CD4-positive, CD25-positive, alpha-beta regulatory T cell (primary cell): ENCODE results near the gene RBM19. TPM values are rescaled to one million over a fixed set of nuclear protein-coding genes. Genes with fewer than 3 reads are reported as not detected.
A peak's percentile ranks its signal among the peaks of the same experiment; 100 is the strongest.

Source experiments
- ATAC-seq, 2 donors: fragments of 150-1000 bp; cut with Tn5 transposase; one replicate each; pipeline ENCODE4 v1.10.0; 2021; ENCODE audit warnings: low read depth in 2 of 2, moderate number of reproducible peaks in 2 of 2, moderate library complexity in 1 of 2
- DNase-seq, 3 donors: peaks; one replicate each; pipeline versions ENCODE4 v3.0.0 to v3.0.0-alpha.2; 2012 to 2022; ENCODE audit warnings: mixed read lengths in 1 of 3
- H3K27ac ChIP-seq: one replicate; pipeline ENCODE4 v1.7.0; 2013; ENCODE audit warnings: mild to moderate bottlenecking, low read length; ENCODE audit not compliant: insufficient read depth, poor library complexity, severe bottlenecking
- H3K27me3 ChIP-seq: one replicate; pipeline ENCODE4 v1.7.0; 2013; ENCODE audit warnings: low read length; ENCODE audit not compliant: control insufficient read depth, insufficient read depth
- H3K36me3 ChIP-seq: one replicate; pipeline ENCODE4 v1.7.0; 2013; ENCODE audit warnings: mild to moderate bottlenecking, low read length, moderate library complexity; ENCODE audit not compliant: control insufficient read depth, insufficient read depth
- H3K4me1 ChIP-seq: 2 replicates; pipeline ENCODE4 v1.7.0; 2013; ENCODE audit warnings: mild to moderate bottlenecking, low read length; ENCODE audit not compliant: insufficient read depth, control insufficient read depth, poor library complexity, severe bottlenecking
- H3K4me3 ChIP-seq: one replicate; pipeline ENCODE4 v1.7.0; 2013; ENCODE audit warnings: low read depth, mild to moderate bottlenecking, low read length, moderate library complexity
- H3K9me3 ChIP-seq, 2 experiments: 1 replicate in 1 of 2; 2 replicates in 1 of 2; pipeline ENCODE4 v1.7.0; 2013; ENCODE audit warnings: low read length in 2 of 2, mild to moderate bottlenecking in 1 of 2, moderate library complexity in 1 of 2; ENCODE audit not compliant: control insufficient read depth in 2 of 2
- H3K27ac Mint-ChIP-seq, 3 donors: one replicate each; pipeline ENCODE4 v1.8.0; 2020 to 2022; ENCODE audit warnings: mild to moderate bottlenecking in 3 of 3, mixed read lengths in 3 of 3, moderate library complexity in 2 of 3
- H3K27me3 Mint-ChIP-seq: one replicate; pipeline ENCODE4 v1.8.0; 2022; ENCODE audit warnings: mild to moderate bottlenecking, mixed read lengths
- H3K36me3 Mint-ChIP-seq: one replicate; pipeline ENCODE4 v1.8.0; 2020; ENCODE audit warnings: mixed read lengths
- H3K4me1 Mint-ChIP-seq, 4 donors: one replicate each; pipeline ENCODE4 v1.8.0; 2020 to 2022; ENCODE audit warnings: mixed read lengths in 4 of 4, mild to moderate bottlenecking in 1 of 4
- H3K4me3 Mint-ChIP-seq, 4 donors: one replicate each; pipeline ENCODE4 v1.8.0; 2020 to 2022; ENCODE audit warnings: mild to moderate bottlenecking in 4 of 4, mixed read lengths in 4 of 4, moderate library complexity in 3 of 4
- H3K9me3 Mint-ChIP-seq, 7 donors: one replicate each; pipeline ENCODE4 v1.8.0; 2020 to 2022; ENCODE audit warnings: mixed read lengths in 7 of 7, mild to moderate bottlenecking in 3 of 7, moderate library complexity in 2 of 7
- polyA plus RNA-seq, 4 donors: library from polyadenylated mRNA; unstranded; fragments of 300-500 nt; fragmentation: Illumina TruSeq; gene quantifications; one replicate each; pipeline ENCODE4 v1.2.3, GENCODE V29; 2021
- total RNA-seq: library from RNA; stranded (reverse); gene quantifications from one replicate; pipeline ENCODE4 v1.2.3, GENCODE V29; 2022

Gene RBM19
- total and polyA plus RNA-seq, 5 donors from 2014 or later, result 6.3 to 66.2 (median 6.9) TPM

- Mint-ChIP-seq H3K36me3 (peaks cover 23% of the 10 kb centered on the region), H3K4me3 (no peak overlapping the region), H3K27ac (no peak overlapping the region), H3K27me3 (no peaks in the 10 kb centered on the region), H3K4me1 (peaks cover 0 to 2% (median 0%) of the 10 kb centered on the region in 4 donors), H3K9me3 (no peaks in the 10 kb centered on the region)
- Histone ChIP-seq H3K27ac (no peak overlapping the region), H3K9me3 (no peaks in the 10 kb centered on the region), H3K4me3 (no peak overlapping the region), H3K36me3 (peaks cover 28% of the 10 kb centered on the region), H3K4me1 (no peaks in the 10 kb centered on the region), H3K27me3 (no peaks in the 10 kb centered on the region)
- DNase-seq, result no peak
- ATAC-seq, result no peak
Observed at GRCh38 chr12:113852695-113853490, 113.2 kb downstream of the RBM19 start.

- no peak overlapping the region for H3K27ac Mint-ChIP-seq
- Histone ChIP-seq H3K4me3 (no peak overlapping the region), H3K27ac (no peak overlapping the region), H3K4me1 (no peaks in the 10 kb centered on the region), H3K27me3 (no peaks in the 10 kb centered on the region), H3K36me3 (peaks cover 22% of the 10 kb centered on the region), H3K9me3 (no peaks in the 10 kb centered on the region)
- no peaks in the 10 kb centered on the region for H3K27me3 Mint-ChIP-seq
- DNase-seq (no peak), ATAC-seq (no peak)
- H3K9me3 Mint-ChIP-seq, result no peaks in the 10 kb centered on the region
- H3K4me1 Mint-ChIP-seq, result peaks cover 0 to 2% (median 0%) of the 10 kb centered on the region in 4 donors
- H3K4me3 Mint-ChIP-seq, result no peak overlapping the region
- peaks cover 27% of the 10 kb centered on the region for H3K36me3 Mint-ChIP-seq
Observed at GRCh38 chr12:113852264-113852663, 113.9 kb downstream of the RBM19 start.

- Histone ChIP-seq H3K4me1 (no peaks in the 10 kb centered on the region), H3K9me3 (no peaks in the 10 kb centered on the region), H3K27me3 (no peaks in the 10 kb centered on the region), H3K4me3 (no peak overlapping the region), H3K27ac (no peak overlapping the region), H3K36me3 (peaks cover 7% of the 10 kb centered on the region)
- Mint-ChIP-seq H3K27ac (no peak overlapping the region), H3K36me3 (peaks cover 21% of the 10 kb centered on the region), H3K4me1 (peaks cover 0 to 2% (median 0%) of the 10 kb centered on the region in 4 donors), H3K4me3 (no peak overlapping the region), H3K27me3 (no peaks in the 10 kb centered on the region), H3K9me3 (no peaks in the 10 kb centered on the region)
- DNase-seq, result no peak
- no peak for ATAC-seq
Observed at GRCh38 chr12:113850309-113851056, 115.6 kb downstream of the RBM19 start.

- Histone ChIP-seq H3K27ac (no peak overlapping the region), H3K27me3 (no peaks in the 10 kb centered on the region), H3K4me3 (no peak overlapping the region), H3K9me3 (no peaks in the 10 kb centered on the region), H3K4me1 (no peaks in the 10 kb centered on the region), H3K36me3 (peaks cover 18% of the 10 kb centered on the region)
- Mint-ChIP-seq H3K4me3 (no peak overlapping the region), H3K27me3 (no peaks in the 10 kb centered on the region), H3K36me3 (peaks cover 22% of the 10 kb centered on the region), H3K27ac (no peak overlapping the region), H3K4me1 (no peaks in the 10 kb centered on the region), H3K9me3 (no peaks in the 10 kb centered on the region)
- DNase-seq (no peak), ATAC-seq (no peak)
Observed at GRCh38 chr12:113847856-113848255, 118.3 kb downstream of the RBM19 start.

- H3K27me3 Mint-ChIP-seq, result no peaks in the 10 kb centered on the region
- H3K4me1 Mint-ChIP-seq, result no peaks in the 10 kb centered on the region
- H3K27ac Mint-ChIP-seq, result no peak overlapping the region
- ATAC-seq, result no peak
- no peaks in the 10 kb centered on the region for H3K9me3 ChIP-seq
- no peak overlapping the region for H3K27ac ChIP-seq
- no peak overlapping the region for H3K4me3 Mint-ChIP-seq
- no peaks in the 10 kb centered on the region for H3K27me3 ChIP-seq
- no peak for DNase-seq
- no peaks in the 10 kb centered on the region for H3K9me3 Mint-ChIP-seq
- H3K36me3 Mint-ChIP-seq, result peaks cover 28% of the 10 kb centered on the region
- H3K4me1 ChIP-seq, result no peaks in the 10 kb centered on the region
- peaks cover 19% of the 10 kb centered on the region for H3K36me3 ChIP-seq
- H3K4me3 ChIP-seq, result no peak overlapping the region
Observed at GRCh38 chr12:113846883-113847755, 119.0 kb downstream of the RBM19 start.

GRCh38 chr12:113845900-113846674, 120.0 kb downstream of the RBM19 start:
- Histone ChIP-seq H3K27me3 (no peaks in the 10 kb centered on the region), H3K36me3 (peaks cover 18% of the 10 kb centered on the region), H3K4me3 (no peak overlapping the region), H3K4me1 (no peaks in the 10 kb centered on the region), H3K9me3 (no peaks in the 10 kb centered on the region), H3K27ac (no peak overlapping the region)
- no peaks in the 10 kb centered on the region for H3K4me1 Mint-ChIP-seq
- peak overlapping the region in 1 of 4 donors; percentile 79 for H3K4me3 Mint-ChIP-seq
- no peak for DNase-seq
- no peaks in the 10 kb centered on the region for H3K9me3 Mint-ChIP-seq
- no peak overlapping the region for H3K27ac Mint-ChIP-seq
- ATAC-seq, result no peak
- no peaks in the 10 kb centered on the region for H3K27me3 Mint-ChIP-seq
- H3K36me3 Mint-ChIP-seq, result peaks cover 28% of the 10 kb centered on the region
